GM13976 (cell line): ENCODE data around the gene ERCC6L2.

Source experiments
- DNase-seq: peaks from one replicate; pipeline ENCODE4 v3.0.0; 2012; ENCODE audit warnings: low spot score
- CTCF ChIP-seq: IDR thresholded peaks from 2 replicates; pipeline ENCODE4 v1.5.1; 2012; ENCODE audit warnings: borderline replicate concordance, mild to moderate bottlenecking; ENCODE audit not compliant: insufficient read depth; ENCODE audit errors: extremely low read depth, missing control alignments, control extremely low read depth
- in situ Hi-C: fragments of 300-500 bp; cut with MboI; formaldehyde crosslinking; loops from one replicate; pipeline ENCODE4 v1.12.0; 2022; ENCODE audit warnings: low sequenced_read_pairs, mixed read lengths, inconsistent platforms; ENCODE audit not compliant: unreplicated experiment

The ERCC6L2 gene

DNA sequence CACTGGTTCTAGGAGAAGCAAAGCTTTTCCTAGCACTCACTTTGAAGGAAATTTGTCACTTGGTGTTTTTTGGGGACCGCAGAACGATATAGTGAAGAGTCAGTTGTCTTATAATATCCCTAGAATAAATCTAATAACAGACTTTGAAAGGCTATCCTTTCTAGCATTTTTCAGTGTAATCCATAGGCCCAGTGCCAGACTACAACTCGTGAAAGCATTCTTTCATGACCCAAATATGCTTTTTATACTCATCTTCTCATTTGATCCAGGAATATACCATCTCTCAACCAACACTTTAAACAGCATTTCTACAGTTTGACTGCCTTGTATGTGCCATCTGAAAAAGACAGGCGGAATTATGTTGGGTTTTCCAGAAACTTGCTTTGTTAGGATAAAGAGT is 104.0 kb downstream of the ERCC6L2 start:
- DNase-seq, result no peak
- TF ChIP-seq CTCF, result no peak
- in situ Hi-C loops, result no loop called here

DNA sequence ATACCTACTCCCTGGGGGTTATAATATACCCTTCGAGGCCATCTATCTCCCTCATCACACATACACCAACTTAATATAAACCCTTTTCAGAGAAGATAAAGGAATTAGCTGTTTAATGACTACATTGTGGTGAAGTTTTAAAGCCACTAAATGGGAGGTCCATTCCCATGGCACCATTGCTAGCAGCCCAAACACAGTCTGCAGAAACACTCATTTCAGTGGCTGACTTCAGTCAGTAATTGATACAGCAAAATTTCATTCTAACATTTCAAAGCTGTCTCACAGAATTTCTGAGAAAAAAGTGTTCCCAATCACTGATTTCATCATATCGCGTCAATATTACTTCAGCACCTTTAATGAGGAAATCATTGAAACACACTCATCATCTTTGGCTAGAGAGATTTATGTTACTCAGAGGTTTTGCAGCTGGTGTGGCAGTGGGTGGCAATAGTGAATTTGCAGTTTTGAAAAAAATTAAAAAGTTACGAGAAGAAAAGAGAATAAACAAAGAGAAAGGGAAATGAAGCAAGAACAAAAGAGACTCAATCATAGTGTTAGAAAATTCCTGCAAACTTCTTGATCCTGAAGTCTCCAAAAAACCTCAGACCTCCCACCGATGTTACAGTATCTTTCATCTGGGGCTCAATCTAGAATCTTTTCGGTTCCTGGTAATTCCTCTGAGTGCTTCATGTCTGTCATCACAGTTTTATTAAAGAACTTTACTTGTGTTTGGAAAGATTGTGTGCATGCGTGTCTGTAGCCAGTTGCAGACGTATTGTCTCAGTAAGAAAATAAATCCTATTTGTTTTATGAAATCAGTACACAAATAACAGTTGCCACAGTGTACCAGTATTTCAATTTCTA is 105.0 kb downstream of the ERCC6L2 start:
- in situ Hi-C loops, result no loop called here
- TF ChIP-seq CTCF, result no peak
- no peak for DNase-seq

DNA sequence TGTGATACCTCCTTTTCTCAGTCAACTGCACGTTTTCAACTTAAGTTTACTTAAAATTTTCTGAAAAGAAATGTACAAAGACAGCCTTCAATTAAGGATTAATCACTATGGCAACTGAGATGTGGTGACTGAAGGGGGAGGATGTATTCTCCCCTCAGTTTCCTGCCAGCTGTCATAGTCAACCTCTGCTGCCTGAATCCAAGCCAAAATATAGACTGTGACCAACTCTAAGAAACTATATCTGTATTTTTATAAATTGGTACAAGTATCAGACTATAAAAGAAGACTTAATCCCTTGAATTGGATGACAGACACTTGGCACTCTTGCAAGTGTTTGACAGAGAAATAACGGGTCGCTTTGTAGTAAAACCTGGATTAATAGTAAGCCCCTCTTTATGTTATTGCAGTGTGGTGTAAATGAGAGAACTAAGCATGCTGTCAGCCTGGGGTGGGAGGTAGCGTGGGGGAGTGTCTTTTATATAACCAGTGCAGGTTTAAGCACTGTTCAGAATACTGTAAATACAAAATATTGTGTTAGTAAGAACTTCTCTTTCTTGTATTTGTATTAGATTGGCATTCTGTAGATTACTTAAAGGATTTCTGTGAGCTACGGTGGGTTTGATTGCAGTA is 106.4 kb downstream of the ERCC6L2 start:
- no peak for DNase-seq
- in situ Hi-C loops, result no loop called here
- no peak for TF ChIP-seq CTCF

DNA sequence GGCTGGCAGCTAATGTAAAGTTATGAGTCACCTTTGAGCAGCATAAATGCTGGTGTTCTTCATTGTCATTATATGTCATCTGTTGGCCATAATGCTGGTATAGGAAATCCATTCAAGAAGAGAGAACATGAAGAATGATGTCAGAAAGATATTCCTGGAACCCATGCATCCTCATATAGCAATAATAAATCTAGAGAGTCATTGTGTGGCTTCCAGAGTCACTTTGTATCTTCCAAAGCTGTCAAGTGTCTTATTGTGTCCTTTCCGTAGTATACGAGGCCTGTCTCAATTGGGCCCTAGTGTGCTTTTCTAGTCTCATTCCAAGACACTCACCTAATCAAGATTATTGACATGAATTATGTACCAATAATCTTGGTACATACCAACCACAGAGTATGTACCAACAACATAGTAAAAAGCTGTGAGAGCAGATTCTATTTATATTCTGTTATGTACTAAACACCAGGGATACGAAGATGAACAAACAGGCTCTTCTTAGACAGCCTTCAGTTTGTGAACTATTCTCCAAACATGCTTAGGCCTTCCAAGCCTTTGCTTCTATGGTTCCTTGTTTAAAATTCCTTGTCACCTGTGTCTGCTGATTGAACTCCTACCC is 110.1 kb downstream of the ERCC6L2 start:
- in situ Hi-C loops, result no loop called here
- TF ChIP-seq CTCF, result no peak
- DNase-seq, result no peak

DNA sequence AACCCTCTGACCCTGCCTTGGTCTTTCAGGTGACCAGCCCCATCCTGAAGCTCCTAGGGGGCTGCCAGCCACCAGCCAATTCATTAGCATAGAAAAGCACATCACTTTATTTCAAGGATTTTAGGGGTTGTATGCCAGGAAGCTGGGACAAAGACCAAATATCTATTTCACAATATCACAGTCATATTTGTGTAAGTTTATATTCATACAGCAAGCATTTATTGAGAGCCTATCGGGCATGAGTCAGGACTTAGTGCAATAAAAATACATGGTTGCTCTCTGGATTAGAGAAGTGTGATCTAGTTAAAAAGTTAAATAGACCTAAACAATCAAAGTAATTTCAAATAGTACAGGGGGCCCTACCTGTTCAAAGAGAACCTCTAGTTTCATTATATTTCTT is 113.8 kb downstream of the ERCC6L2 start:
- DNase-seq, result no peak
- TF ChIP-seq CTCF, result no peak
- in situ Hi-C loops, result no loop called here

- TF ChIP-seq CTCF, result no peak
- no peak for DNase-seq
- in situ Hi-C loops, result no loop called here
Observed at GRCh38 chr9:95991326-95991725, 115.8 kb downstream of the ERCC6L2 start.
